Astrocyte (in vitro differentiated cells and primary cell): ENCODE results near the gene MAG. TPM values are rescaled to one million over a fixed set of nuclear protein-coding genes. Genes with fewer than 3 reads are reported as not detected.

Experiments
- DNase-seq: peaks from one replicate; pipeline ENCODE4 v3.0.0-alpha.2; 2010; ENCODE audit warnings: low read depth
- FAIRE-seq: peaks from 2 replicates; lab custom pipeline; 2011; peaks lifted over from hg19 to GRCh38; lab: Jason Lieb, UNC
- H2AFZ ChIP-seq: 2 replicates; pipeline ENCODE4 v1.6.0; 2012; ENCODE audit warnings: low read depth, low read length, inconsistent platforms
- H3K27ac ChIP-seq: 2 replicates; pipeline ENCODE4 v1.5.1; 2011; ENCODE audit warnings: low read depth, low read length, inconsistent platforms
- H3K27me3 ChIP-seq: 2 replicates; pipeline ENCODE4 v1.6.0; 2011; ENCODE audit warnings: low read length, inconsistent platforms; ENCODE audit not compliant: insufficient read depth
- H3K36me3 ChIP-seq: 2 replicates; pipeline ENCODE4 v1.5.1; 2011; ENCODE audit warnings: low read length, inconsistent platforms; ENCODE audit not compliant: insufficient read depth
- H3K4me1 ChIP-seq: 2 replicates; pipeline ENCODE4 v1.5.1; 2011; ENCODE audit warnings: low read length, inconsistent platforms; ENCODE audit not compliant: insufficient read depth
- H3K4me2 ChIP-seq: 2 replicates; pipeline ENCODE4 v1.6.0; 2012; ENCODE audit warnings: low read length, inconsistent platforms
- H3K4me3 ChIP-seq: 2 replicates; pipeline ENCODE4 v1.5.1; 2011; ENCODE audit warnings: low read depth, mild to moderate bottlenecking, low read length, inconsistent platforms; ENCODE audit not compliant: insufficient read depth
- H3K79me2 ChIP-seq: 2 replicates; pipeline ENCODE4 v1.6.0; 2012; ENCODE audit warnings: mild to moderate bottlenecking, low read length, inconsistent platforms; ENCODE audit not compliant: insufficient read depth
- H3K9ac ChIP-seq: 2 replicates; pipeline ENCODE4 v1.6.0; 2012; ENCODE audit warnings: mild to moderate bottlenecking, low read length, inconsistent platforms
- H3K9me3 ChIP-seq: 2 replicates; pipeline ENCODE4 v1.5.1; 2012; ENCODE audit warnings: low read depth, mild to moderate bottlenecking, low read length, inconsistent platforms; ENCODE audit not compliant: insufficient read depth
- H4K20me1 ChIP-seq: 2 replicates; pipeline ENCODE4 v1.6.0; 2012; ENCODE audit warnings: low read length, inconsistent platforms; ENCODE audit not compliant: insufficient read depth
- H3K27ac Mint-ChIP-seq: one replicate; pipeline ENCODE4 v1.8.0; 2021; ENCODE audit warnings: mild to moderate bottlenecking, mixed read lengths; ENCODE audit not compliant: unreplicated experiment
- H3K27me3 Mint-ChIP-seq: one replicate; pipeline ENCODE4 v1.8.0; 2021; ENCODE audit warnings: low read depth, mixed read lengths; ENCODE audit not compliant: unreplicated experiment
- H3K36me3 Mint-ChIP-seq: one replicate; pipeline ENCODE4 v1.8.0; 2021; ENCODE audit warnings: low read depth, mixed read lengths; ENCODE audit not compliant: unreplicated experiment
- H3K4me1 Mint-ChIP-seq: one replicate; pipeline ENCODE4 v1.8.0; 2021; ENCODE audit warnings: low read depth, mixed read lengths; ENCODE audit not compliant: unreplicated experiment
- H3K4me3 Mint-ChIP-seq: one replicate; pipeline ENCODE4 v1.8.0; 2021; ENCODE audit warnings: mild to moderate bottlenecking, moderate library complexity, mixed read lengths; ENCODE audit not compliant: unreplicated experiment
- H3K9me3 Mint-ChIP-seq: one replicate; pipeline ENCODE4 v1.8.0; 2021; ENCODE audit warnings: mild to moderate bottlenecking, mixed read lengths; ENCODE audit not compliant: unreplicated experiment
- EZH2 ChIP-seq: IDR thresholded peaks from 2 replicates; pipeline ENCODE4 v1.6.1; 2012; ENCODE audit warnings: mild to moderate bottlenecking, low read length, inconsistent platforms; ENCODE audit not compliant: insufficient read depth
- total RNA-seq: library from RNA; stranded (reverse); gene quantifications from 2 replicates; pipeline ENCODE4 v1.2.1, GENCODE V29; 2021
- TF ChIP-seq, protein P1 (sequence below): IDR thresholded peaks from 2 replicates; pipeline ENCODE4 v1.5.1; 2011; ENCODE audit warnings: low read depth, mild to moderate bottlenecking, inconsistent platforms, low read length, moderate library complexity; ENCODE audit not compliant: insufficient read depth

Gene MAG
- total RNA-seq, 1 donor from 2014 or later = not detected

DNA sequence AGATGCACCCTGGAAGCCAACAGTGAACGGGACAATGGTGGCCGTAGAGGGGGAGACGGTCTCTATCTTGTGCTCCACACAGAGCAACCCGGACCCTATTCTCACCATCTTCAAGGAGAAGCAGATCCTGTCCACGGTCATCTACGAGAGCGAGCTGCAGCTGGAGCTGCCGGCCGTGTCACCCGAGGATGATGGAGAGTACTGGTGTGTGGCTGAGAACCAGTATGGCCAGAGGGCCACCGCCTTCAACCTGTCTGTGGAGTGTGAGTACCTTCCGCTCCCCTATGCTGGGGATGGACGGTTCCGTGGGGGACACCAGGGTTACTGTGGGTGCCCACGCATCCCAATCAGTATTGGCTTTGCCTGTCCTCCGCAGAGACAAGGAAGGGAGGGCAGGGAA, 10.5 kb downstream of the MAG start:
- no peaks in the 10 kb centered on the region for H3K4me1 ChIP-seq
- H2AFZ ChIP-seq = no peak overlapping the region
- no peaks in the 10 kb centered on the region for H3K36me3 ChIP-seq
- no peak overlapping the region for H3K4me2 ChIP-seq
- Mint-ChIP-seq H3K27me3 (peaks cover 14% of the 10 kb centered on the region), H3K4me1 (peaks cover 6% of the 10 kb centered on the region), H3K27ac (no peak overlapping the region), H3K9me3 (no peaks in the 10 kb centered on the region), H3K4me3 (no peak overlapping the region), H3K36me3 (no peaks in the 10 kb centered on the region)
- H3K9ac ChIP-seq = no peak overlapping the region
- no peaks in the 10 kb centered on the region for H3K79me2 ChIP-seq
- H3K4me3 ChIP-seq = no peak overlapping the region
- H3K27ac ChIP-seq = no peak overlapping the region
- no peak for DNase-seq
- H4K20me1 ChIP-seq = no peaks in the 10 kb centered on the region
- H3K27me3 ChIP-seq = no peaks in the 10 kb centered on the region
- no peak for FAIRE-seq
- TF ChIP-seq, protein P1, sequence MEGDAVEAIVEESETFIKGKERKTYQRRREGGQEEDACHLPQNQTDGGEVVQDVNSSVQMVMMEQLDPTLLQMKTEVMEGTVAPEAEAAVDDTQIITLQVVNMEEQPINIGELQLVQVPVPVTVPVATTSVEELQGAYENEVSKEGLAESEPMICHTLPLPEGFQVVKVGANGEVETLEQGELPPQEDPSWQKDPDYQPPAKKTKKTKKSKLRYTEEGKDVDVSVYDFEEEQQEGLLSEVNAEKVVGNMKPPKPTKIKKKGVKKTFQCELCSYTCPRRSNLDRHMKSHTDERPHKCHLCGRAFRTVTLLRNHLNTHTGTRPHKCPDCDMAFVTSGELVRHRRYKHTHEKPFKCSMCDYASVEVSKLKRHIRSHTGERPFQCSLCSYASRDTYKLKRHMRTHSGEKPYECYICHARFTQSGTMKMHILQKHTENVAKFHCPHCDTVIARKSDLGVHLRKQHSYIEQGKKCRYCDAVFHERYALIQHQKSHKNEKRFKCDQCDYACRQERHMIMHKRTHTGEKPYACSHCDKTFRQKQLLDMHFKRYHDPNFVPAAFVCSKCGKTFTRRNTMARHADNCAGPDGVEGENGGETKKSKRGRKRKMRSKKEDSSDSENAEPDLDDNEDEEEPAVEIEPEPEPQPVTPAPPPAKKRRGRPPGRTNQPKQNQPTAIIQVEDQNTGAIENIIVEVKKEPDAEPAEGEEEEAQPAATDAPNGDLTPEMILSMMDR = no peak
- no peak for TF ChIP-seq EZH2
- H3K9me3 ChIP-seq = peaks cover 6% of the 10 kb centered on the region

DNA sequence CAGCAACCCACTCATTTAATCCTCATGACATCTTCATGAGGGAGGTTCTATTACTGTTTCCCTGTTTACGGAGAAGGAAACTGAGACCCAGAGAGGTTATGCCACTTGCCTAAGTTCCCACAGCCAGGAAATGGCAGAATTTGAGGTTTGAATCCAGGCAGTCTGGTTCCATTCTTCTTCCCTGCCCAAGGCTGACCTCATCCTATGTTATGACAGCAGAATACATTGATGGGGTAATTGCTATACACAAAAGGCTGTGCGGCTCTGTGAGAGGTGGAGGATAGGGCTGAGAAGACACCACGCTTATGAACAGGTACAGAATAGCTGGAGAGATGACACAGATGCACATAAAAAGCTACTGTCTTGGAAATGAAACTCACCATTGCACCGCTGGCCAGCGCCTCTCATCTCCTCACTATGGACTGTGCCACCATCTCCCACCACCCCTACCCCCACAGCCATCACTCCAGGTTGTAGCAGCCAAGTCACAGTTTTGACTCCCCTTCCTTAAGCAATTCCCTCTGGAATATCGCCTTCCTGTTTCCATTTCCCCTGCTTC, 11.5 kb downstream of the MAG start:
- no peaks in the 10 kb centered on the region for H3K79me2 ChIP-seq
- no peak for DNase-seq
- TF ChIP-seq, protein P1 = no peak
- TF ChIP-seq EZH2 = no peak
- no peaks in the 10 kb centered on the region for H3K9me3 Mint-ChIP-seq
- H3K9me3 ChIP-seq = no peaks in the 10 kb centered on the region
- no peak overlapping the region for H3K9ac ChIP-seq
- no peaks in the 10 kb centered on the region for H4K20me1 ChIP-seq
- H3K36me3 Mint-ChIP-seq = no peaks in the 10 kb centered on the region
- H3K4me3 Mint-ChIP-seq = no peak overlapping the region
- no peak overlapping the region for H3K27ac ChIP-seq
- no peak overlapping the region for H3K4me3 ChIP-seq
- H3K4me2 ChIP-seq = no peak overlapping the region
- H3K4me1 Mint-ChIP-seq = peaks cover 6% of the 10 kb centered on the region
- H2AFZ ChIP-seq = no peak overlapping the region
- H3K27ac Mint-ChIP-seq = no peak overlapping the region
- H3K27me3 Mint-ChIP-seq = peaks cover 20% of the 10 kb centered on the region
- no peaks in the 10 kb centered on the region for H3K27me3 ChIP-seq
- no peaks in the 10 kb centered on the region for H3K36me3 ChIP-seq
- no peak for FAIRE-seq
- no peaks in the 10 kb centered on the region for H3K4me1 ChIP-seq

DNA sequence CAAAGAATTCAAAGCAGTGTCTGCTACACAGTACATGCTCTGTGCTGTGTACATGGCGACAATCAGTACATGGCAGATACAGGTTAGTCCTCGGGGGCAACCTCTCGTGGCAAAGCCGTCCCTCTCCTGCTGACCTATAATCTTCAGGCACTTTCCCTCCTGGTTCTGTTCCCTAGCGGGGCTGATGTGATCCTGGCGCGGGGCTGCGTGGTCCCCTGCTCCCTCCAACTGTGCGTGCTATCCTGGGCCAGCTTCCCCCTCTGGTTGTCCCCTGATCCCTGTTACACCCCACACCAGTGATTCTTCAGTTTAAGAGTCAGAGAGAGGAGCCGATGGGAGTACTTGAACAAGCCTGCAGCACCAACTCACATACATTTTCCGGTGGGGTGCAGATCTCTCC, 12.1 kb downstream of the MAG start:
- H3K27ac Mint-ChIP-seq = peak overlapping the region; percentile 12

More for the DNA sequence above, 12.1 kb downstream of the MAG start:
- Histone ChIP-seq H4K20me1 (no peaks in the 10 kb centered on the region), H3K27ac (no peak overlapping the region), H3K27me3 (no peaks in the 10 kb centered on the region), H3K79me2 (no peaks in the 10 kb centered on the region), H3K4me3 (no peak overlapping the region), H3K4me2 (no peak overlapping the region), H3K4me1 (no peaks in the 10 kb centered on the region), H3K9ac (no peak overlapping the region), H3K36me3 (no peaks in the 10 kb centered on the region), H3K9me3 (no peaks in the 10 kb centered on the region), H2AFZ (no peak overlapping the region)
- FAIRE-seq (no peak), DNase-seq (no peak)
- TF ChIP-seq, protein P1 = no peak
- TF ChIP-seq EZH2 = no peak
- Mint-ChIP-seq H3K27me3 (peaks cover 25% of the 10 kb centered on the region), H3K36me3 (no peaks in the 10 kb centered on the region), H3K4me1 (peaks cover 9% of the 10 kb centered on the region), H3K4me3 (no peak overlapping the region), H3K9me3 (no peaks in the 10 kb centered on the region)
